HCT116 (cell line): Measurements from ENCODE around the gene IGIP. TPM values are rescaled to one million over a fixed set of nuclear protein-coding genes. Genes with fewer than 3 reads are reported as not detected.
A peak's percentile ranks its signal among the peaks of the same experiment; 100 is the strongest.

ENCODE experiments used
- ATAC-seq: fragments of 200-7000 bp; cut with Tn5 transposase; 2 replicates; pipeline ENCODE4 v1.9.1; 2020; ENCODE audit warnings: mild to moderate bottlenecking, moderate library complexity
- BruUV-seq: library from RNA; stranded (reverse); fragments of 400-500 nt; replicated peaks from 2 replicates; lab custom pipeline; 2021; lab: Mats Ljungman, UMichigan
- CTCF ChIA-PET: fragments of 300-600 bp; sonication (Branson Sonifier 250); formaldehyde crosslinking; loops from one replicate; lab custom pipeline; 2021; ENCODE audit warnings: antibody characterized with exemption; lab: Charles Lee
- POLR2A ChIA-PET: fragments of 300-600, 350-600 bp; sonication (Branson Sonifier 250); formaldehyde crosslinking; loops from one replicate; lab custom pipeline; 2021; ENCODE audit warnings: antibody characterized with exemption; lab: Charles Lee
- RAD21 ChIA-PET, 2 experiments: fragments of 300-600 bp; sonication (Branson Sonifier 250); formaldehyde crosslinking; loops; one replicate each; lab custom pipeline; 2023; ENCODE audit warnings: low total read pairs in 2 of 2; ENCODE audit not compliant: uncharacterized antibody in 2 of 2, unreplicated experiment in 2 of 2, low non-redundant PET in 1 of 2; lab: Charles Lee
- DNase-seq: peaks from one replicate; pipeline ENCODE4 v3.0.0-alpha.2; 2010; ENCODE audit warnings: low read depth, low spot score
- H2AFZ ChIP-seq: fragments of 200-600 bp; shearing (Covaris generic), sonication (generic); 2 replicates; pipeline ENCODE4 v1.6.1; 2017; ENCODE audit warnings: low read depth, mixed run types, mixed read lengths, antibody characterized with exemption, low read length; ENCODE audit not compliant: poor library complexity, severe bottlenecking
- H3K27ac ChIP-seq: 2 replicates; pipeline ENCODE4 v1.5.1; 2012; ENCODE audit warnings: low read depth, low read length
- H3K27me3 ChIP-seq: fragments of 200-600 bp; sonication (generic); 2 replicates; pipeline ENCODE4 v1.6.1; 2016; ENCODE audit warnings: mixed run types, low read length, mixed read lengths; ENCODE audit not compliant: insufficient read depth
- H3K36me3 ChIP-seq, 2 experiments: fragments of 200-500 bp in 1 of 2; fragments of 200-600 bp in 1 of 2; sonication (Bioruptor generic) in 1 of 2; sonication (generic) in 1 of 2; 2 replicates each; pipeline versions ENCODE4 v1.5.1 to v1.6.1; 2014 to 2016; ENCODE audit warnings: low read length in 2 of 2, inconsistent platforms in 1 of 2, mixed read lengths in 1 of 2, mixed run types in 1 of 2; ENCODE audit not compliant: insufficient read depth in 2 of 2, control insufficient read depth in 1 of 2
- H3K4me1 ChIP-seq, 2 experiments: fragments of 200-600 bp in 1 of 2; sonication (generic) in 1 of 2; 2 replicates each; pipeline versions ENCODE4 v1.5.1 to v1.6.1; 2012 to 2017; ENCODE audit warnings: low read length in 2 of 2, inconsistent platforms in 1 of 2, mild to moderate bottlenecking in 1 of 2, mixed read lengths in 1 of 2, mixed run types in 1 of 2, moderate library complexity in 1 of 2; ENCODE audit not compliant: insufficient read depth in 2 of 2, control insufficient read depth in 1 of 2
- H3K4me2 ChIP-seq: fragments of 200-600 bp; sonication (generic); 2 replicates; pipeline ENCODE4 v1.6.1; 2017; ENCODE audit warnings: mixed run types, low read length, mixed read lengths
- H3K4me3 ChIP-seq, 2 experiments: fragments of 200-600 bp in 1 of 2; sonication (generic) in 1 of 2; replicated peaks in 1 of 2; 2 replicates each; pipeline ENCODE4 v1.5.1; 2011 to 2016; ENCODE audit warnings: low read length in 2 of 2, control low read depth in 1 of 2, low read depth in 1 of 2, mild to moderate bottlenecking in 1 of 2, mixed read lengths in 1 of 2, mixed run types in 1 of 2
- H3K79me2 ChIP-seq: fragments of 200-600 bp; sonication (generic); 2 replicates; pipeline ENCODE4 v1.6.1; 2017; ENCODE audit warnings: mild to moderate bottlenecking, mixed run types, low read length, moderate library complexity, mixed read lengths; ENCODE audit not compliant: insufficient read depth
- H3K9ac ChIP-seq: fragments of 200-600 bp; sonication (generic); 2 replicates; pipeline ENCODE4 v1.6.1; 2016; ENCODE audit warnings: low read length, mixed read lengths
- H3K9me2 ChIP-seq: fragments of 200-600 bp; sonication (generic), shearing (Covaris generic); 2 replicates; pipeline ENCODE4 v1.6.1; 2017; ENCODE audit warnings: mixed run types, mild to moderate bottlenecking, moderate library complexity; ENCODE audit not compliant: insufficient read depth
- H3K9me3 ChIP-seq, 2 experiments: fragments of 200-500 bp in 1 of 2; fragments of 200-600 bp in 1 of 2; sonication (Bioruptor generic) in 1 of 2; sonication (generic) in 1 of 2; 2 replicates each; pipeline ENCODE4 v1.6.1; 2014 to 2017; ENCODE audit warnings: low read length in 2 of 2, mixed read lengths in 2 of 2, inconsistent platforms in 1 of 2, low read depth in 1 of 2, mild to moderate bottlenecking in 1 of 2, mixed run types in 1 of 2, moderate library complexity in 1 of 2; ENCODE audit not compliant: control insufficient read depth in 1 of 2, insufficient read depth in 1 of 2
- H4K20me1 ChIP-seq: fragments of 200-600 bp; sonication (generic), shearing (Covaris generic); 2 replicates; pipeline ENCODE4 v1.6.1; 2017; ENCODE audit warnings: mixed run types, mild to moderate bottlenecking, moderate library complexity; ENCODE audit not compliant: insufficient read depth
- ATF3 ChIP-seq: IDR thresholded peaks from 2 replicates; pipeline ENCODE4 v1.6.1; 2012
- CEBPB ChIP-seq: IDR thresholded peaks from 2 replicates; pipeline ENCODE4 v1.6.1; 2012; ENCODE audit warnings: low read depth
- POLR2A ChIP-seq: IDR thresholded peaks from 2 replicates; pipeline ENCODE4 v1.7.0; 2011; ENCODE audit warnings: borderline replicate concordance; ENCODE audit not compliant: insufficient read depth, insufficient read length; ENCODE audit errors: extremely low read depth
- RAD21 ChIP-seq: IDR thresholded peaks from 2 replicates; pipeline ENCODE4 v1.6.1; 2012; ENCODE audit warnings: low read depth, mild to moderate bottlenecking
- TCF7L2 ChIP-seq: IDR thresholded peaks from 2 replicates; pipeline ENCODE4 v1.7.0; 2011; ENCODE audit warnings: borderline replicate concordance, inconsistent platforms; ENCODE audit not compliant: insufficient read depth, insufficient read length; ENCODE audit errors: extremely low read depth
- YY1 ChIP-seq: IDR thresholded peaks from 2 replicates; pipeline ENCODE4 v1.6.1; 2011; ENCODE audit warnings: low read length, low read depth, moderate library complexity, mild to moderate bottlenecking; ENCODE audit not compliant: insufficient replicate concordance; ENCODE audit errors: extremely low read depth
- ZFX ChIP-seq: fragments of 450-650 bp; IDR thresholded peaks from 2 replicates; pipeline ENCODE4 v1.6.1; 2017
- intact Hi-C: fragments of 100-400 bp; cut with micrococcal nuclease; formaldehyde crosslinking; loops from 2 replicates; pipeline ENCODE4 v1.10.0; 2022
- total RNA-seq: library from RNA; stranded (reverse); gene quantifications from one replicate; pipeline ENCODE4 v1.2.1, GENCODE V29; 2021; ENCODE audit not compliant: unreplicated experiment
- TF ChIP-seq, protein P1 (sequence below), 3 experiments: fragments of 200-600 bp in 1 of 3; sonication (generic) in 1 of 3; IDR thresholded peaks in 2 of 3; conservative IDR thresholded peaks in 1 of 3; 2 replicates each; pipeline ENCODE4 v1.5.1; 2012 to 2017; ENCODE audit warnings: low read depth in 2 of 3, low read length in 2 of 3, antibody characterized with exemption in 1 of 3, borderline replicate concordance in 1 of 3, control low read depth in 1 of 3, mild to moderate bottlenecking in 1 of 3, mixed read lengths in 1 of 3, mixed run types in 1 of 3, moderate library complexity in 1 of 3; ENCODE audit not compliant: insufficient read depth in 1 of 3

Gene IGIP
- total RNA-seq, 1 experiment from 2014 or later: 5.2 TPM

DNA sequence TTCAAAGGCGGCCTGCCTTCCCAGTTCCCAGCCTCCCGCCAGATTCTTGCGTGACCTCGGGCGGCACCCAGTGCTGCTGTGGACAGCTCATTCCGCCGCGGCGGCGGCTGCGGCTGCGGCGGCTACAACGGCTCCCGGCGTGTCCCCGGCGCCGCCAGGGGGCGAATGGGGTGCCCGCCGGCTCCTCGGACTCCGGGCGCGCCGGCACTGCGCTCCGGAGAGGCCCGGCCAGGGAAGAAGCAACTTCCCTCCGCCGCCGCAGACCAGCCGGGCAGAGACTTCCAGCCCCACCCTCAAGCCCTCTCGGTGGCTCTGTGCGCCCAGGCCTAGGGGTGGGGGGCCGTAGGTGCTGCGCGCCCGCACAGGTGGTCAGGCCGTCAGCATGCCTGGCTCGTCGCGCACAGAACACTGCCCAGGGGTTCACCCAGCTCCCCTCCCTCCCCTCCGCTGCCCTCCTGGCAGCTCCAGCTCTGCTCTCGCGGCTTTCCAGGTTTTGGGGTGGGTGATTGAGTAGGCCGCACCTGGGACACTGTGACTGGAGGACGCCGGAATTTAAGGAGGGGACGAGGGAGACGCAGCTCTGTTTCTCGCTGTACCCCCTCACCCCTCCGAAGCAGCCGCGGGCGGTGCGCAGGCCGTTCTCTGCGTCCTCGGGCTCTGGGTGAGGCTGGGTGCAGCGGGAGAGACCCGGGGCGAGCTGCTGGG is 20.2 kb downstream of the IGIP start:
- no peak for TF ChIP-seq YY1
- TF ChIP-seq CEBPB: no peak
- TF ChIP-seq ATF3: no peak
- no peak for TF ChIP-seq ZFX
- peak; percentile 36 for TF ChIP-seq TCF7L2
- no peak for TF ChIP-seq POLR2A
- peak; percentile 35 for TF ChIP-seq RAD21
- TF ChIP-seq, protein P1, sequence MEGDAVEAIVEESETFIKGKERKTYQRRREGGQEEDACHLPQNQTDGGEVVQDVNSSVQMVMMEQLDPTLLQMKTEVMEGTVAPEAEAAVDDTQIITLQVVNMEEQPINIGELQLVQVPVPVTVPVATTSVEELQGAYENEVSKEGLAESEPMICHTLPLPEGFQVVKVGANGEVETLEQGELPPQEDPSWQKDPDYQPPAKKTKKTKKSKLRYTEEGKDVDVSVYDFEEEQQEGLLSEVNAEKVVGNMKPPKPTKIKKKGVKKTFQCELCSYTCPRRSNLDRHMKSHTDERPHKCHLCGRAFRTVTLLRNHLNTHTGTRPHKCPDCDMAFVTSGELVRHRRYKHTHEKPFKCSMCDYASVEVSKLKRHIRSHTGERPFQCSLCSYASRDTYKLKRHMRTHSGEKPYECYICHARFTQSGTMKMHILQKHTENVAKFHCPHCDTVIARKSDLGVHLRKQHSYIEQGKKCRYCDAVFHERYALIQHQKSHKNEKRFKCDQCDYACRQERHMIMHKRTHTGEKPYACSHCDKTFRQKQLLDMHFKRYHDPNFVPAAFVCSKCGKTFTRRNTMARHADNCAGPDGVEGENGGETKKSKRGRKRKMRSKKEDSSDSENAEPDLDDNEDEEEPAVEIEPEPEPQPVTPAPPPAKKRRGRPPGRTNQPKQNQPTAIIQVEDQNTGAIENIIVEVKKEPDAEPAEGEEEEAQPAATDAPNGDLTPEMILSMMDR (IDR thresholded peaks at IDR 0.05 in 2 of 3, conservative IDR thresholded peaks at IDR 0.05 in 1 of 3; ENCODE audit: borderline replicate concordance in 1 of 3, insufficient read depth in 1 of 3, low read depth in 2 of 3, low read length in 2 of 3): peak; percentile 35 to 63 (median 59); a peak in 5 of 6 replicates
- BruUV-seq: no TSS peak
- Histone ChIP-seq H2AFZ (no peak overlapping the region), H3K27me3 (no peaks in the 10 kb centered on the region), H3K9ac (0 out of 2 replicates have a peak overlapping the region, but pooled peaks have one; percentile 20), H4K20me1 (no peaks in the 10 kb centered on the region), H3K4me1 (peaks cover 4 to 19% of the 10 kb centered on the region in 2 experiments; a peak in 3 of 4 replicates), H3K4me2 (peak overlapping the region; percentile 73), H3K27ac (no peak overlapping the region), H3K9me3 (no peaks in the 10 kb centered on the region), H3K36me3 (no peaks in the 10 kb centered on the region), H3K9me2 (no peaks in the 10 kb centered on the region), H3K4me3 (peak overlapping the region; percentile 11 to 35; a peak in 3 of 4 replicates), H3K79me2 (no peaks in the 10 kb centered on the region)
- POLR2A ChIA-PET: interaction anchor here (1.2 kb wide), 1 partner anchor 39 kb away, joined by 3 read pairs; no protein-coding TSS in a partner anchor
- peak; percentile 83 for ATAC-seq
- RAD21 ChIA-PET: interaction anchor here in 1 of 2 experiments (1.0 kb wide), 1 partner anchor 73 kb away, joined by 3 read pairs; no protein-coding TSS in a partner anchor
- intact Hi-C loops: no loop called here
- CTCF ChIA-PET: interaction anchor here (0.7 to 3.2 kb wide), 14 partner anchors 9 to 206 kb away, joined by 3 to 20 read pairs (median 4); no protein-coding TSS in a partner anchor
- DNase-seq: no peak
